Thoracic aorta endothelial cell (primary cell): ENCODE results near the gene PRF1. TPM values are rescaled to one million over a fixed set of nuclear protein-coding genes. Genes with fewer than 3 reads are reported as not detected.

ENCODE experiments used
- total RNA-seq: library from RNA; depleted of rRNA; stranded (reverse); fragments of >200 nt; gene quantifications from 2 replicates; pipeline ENCODE4 v1.2.3, GENCODE V29; 2012

The PRF1 gene
- not detected in 2 replicates for total RNA-seq

GRCh38 chr10:70602665-70603448 lies at the start of gene PRF1:
PRF1 (minus strand) TSS chr10:70602741; CDS start chr10:70600902, 1,839 bp downstream.

Other genes with a start within 250 kb of the PRF1 start
- 4.3 and 12.8 TPM in 2 replicates for gene LRRC20, start 220.1 kb downstream of the PRF1 start, total RNA-seq
- 60.2 and 62.4 TPM in 2 replicates for gene EIF4EBP2, start 198.6 kb downstream of the PRF1 start, total RNA-seq
- gene NODAL, start 161.1 kb downstream of the PRF1 start, total RNA-seq: not detected in 2 replicates
- gene PALD1, start 124.0 kb downstream of the PRF1 start, total RNA-seq: 38.7 and 54.8 TPM in 2 replicates
- gene ADAMTS14, start 69.8 kb upstream of the PRF1 start, total RNA-seq: not detected in 2 replicates
- not detected in 2 replicates for gene TBATA, start 182.6 kb upstream of the PRF1 start, total RNA-seq
- 19.1 and 23.0 TPM in 2 replicates for gene SGPL1, start 213.2 kb upstream of the PRF1 start, total RNA-seq